Fibroblast of lung (primary cell): Measurements from ENCODE around the gene FOXK2. TPM values are rescaled to one million over a fixed set of nuclear protein-coding genes. Genes with fewer than 3 reads are reported as not detected.

Experiments
- DNase-seq, 2 donors: peaks; one replicate each; pipeline versions ENCODE4 v3.0.0 to v3.0.0-alpha.2; 2010; ENCODE audit warnings: low read depth in 2 of 2
- H2AFZ ChIP-seq: 2 replicates; pipeline ENCODE4 v1.5.1; 2012; ENCODE audit warnings: low read length, control low read depth, inconsistent platforms
- H3K27ac ChIP-seq: 2 replicates; pipeline ENCODE4 v1.5.1; 2011; ENCODE audit warnings: low read length, control low read depth; ENCODE audit not compliant: insufficient read depth
- H3K27me3 ChIP-seq: 2 replicates; pipeline ENCODE4 v1.5.1; 2011; ENCODE audit warnings: mild to moderate bottlenecking, low read length; ENCODE audit not compliant: control insufficient read depth, insufficient read depth
- H3K36me3 ChIP-seq: 2 replicates; pipeline ENCODE4 v1.5.1; 2011; ENCODE audit warnings: low read length; ENCODE audit not compliant: control insufficient read depth, insufficient read depth
- H3K4me1 ChIP-seq: 2 replicates; pipeline ENCODE4 v1.5.1; 2011; ENCODE audit warnings: low read length; ENCODE audit not compliant: control insufficient read depth, insufficient read depth; ENCODE audit errors: extremely low read depth
- H3K4me2 ChIP-seq: 2 replicates; pipeline ENCODE4 v1.5.1; 2011; ENCODE audit warnings: low read length, control low read depth; ENCODE audit not compliant: insufficient read depth; ENCODE audit errors: extremely low read depth
- H3K4me3 ChIP-seq, 4 experiments: fragments of 200-600 bp in 1 of 4; sonication (generic) in 1 of 4; replicated peaks in 1 of 4; 2 replicates each; pipeline ENCODE4 v1.5.1; 2011 to 2016; ENCODE audit warnings: low read length in 4 of 4, low read depth in 3 of 4, mild to moderate bottlenecking in 3 of 4, control low read depth in 2 of 4, inconsistent platforms in 1 of 4, mixed read lengths in 1 of 4; ENCODE audit not compliant: insufficient read depth in 1 of 4; ENCODE audit errors: control extremely low read depth in 1 of 4
- H3K79me2 ChIP-seq: 2 replicates; pipeline ENCODE4 v1.5.1; 2012; ENCODE audit warnings: mild to moderate bottlenecking, low read length, inconsistent platforms; ENCODE audit not compliant: control insufficient read depth, insufficient read depth
- H3K9ac ChIP-seq: 2 replicates; pipeline ENCODE4 v1.5.1; 2011; ENCODE audit warnings: mild to moderate bottlenecking, low read length, control low read depth; ENCODE audit not compliant: insufficient read depth
- H3K9me3 ChIP-seq: 2 replicates; pipeline ENCODE4 v1.5.1; 2012; ENCODE audit warnings: low read depth, low read length; ENCODE audit not compliant: control insufficient read depth, insufficient read depth
- H4K20me1 ChIP-seq: 2 replicates; pipeline ENCODE4 v1.5.1; 2011; ENCODE audit warnings: low read length; ENCODE audit not compliant: control insufficient read depth, insufficient read depth; ENCODE audit errors: extremely low read depth
- CTCF ChIP-seq, 2 donors: IDR thresholded peaks in 1 of 2; conservative IDR thresholded peaks in 1 of 2; 1 replicate in 1 of 2; 2 replicates in 1 of 2; pipeline ENCODE4 v1.5.1; 2011 to 2012; ENCODE audit warnings: low read length in 2 of 2, control low read depth in 1 of 2, inconsistent platforms in 1 of 2, low read depth in 1 of 2, mild to moderate bottlenecking in 1 of 2
- EZH2 ChIP-seq: IDR thresholded peaks from 2 replicates; pipeline ENCODE4 v1.5.1; 2012; ENCODE audit warnings: low read length, control low read depth, mild to moderate bottlenecking; ENCODE audit errors: missing control alignments
- polyA plus RNA-seq, 2 donors: library from polyadenylated mRNA; depleted of rRNA in 1 of 2; stranded (reverse) in 1 of 2; unstranded in 1 of 2; fragments of >200 nt; gene quantifications; 2 replicates each; pipeline ENCODE4 v1.2.1, GENCODE V29; 2011 to 2012; ENCODE audit warnings: missing spikeins in 1 of 2
- total RNA-seq: library from RNA; depleted of rRNA; stranded (reverse); fragments of >200 nt; gene quantifications from 2 replicates; pipeline ENCODE4 v1.2.1, GENCODE V29; 2014

FOXK2 gene
- total and polyA plus RNA-seq, 2 donors (not counting 1 experiment from before 2014, with no cell fraction given), result 23.5 to 33.2 TPM

- no peaks in the 10 kb centered on the region for H3K79me2 ChIP-seq
- no peak for DNase-seq
- H3K4me2 ChIP-seq, result no peak overlapping the region
- peaks cover 27% of the 10 kb centered on the region for H3K36me3 ChIP-seq
- no peak overlapping the region for H2AFZ ChIP-seq
- no peak overlapping the region for H3K27ac ChIP-seq
- H3K4me1 ChIP-seq, result no peaks in the 10 kb centered on the region
- no peaks in the 10 kb centered on the region for H3K9me3 ChIP-seq
- no peaks in the 10 kb centered on the region for H3K27me3 ChIP-seq
- no peak for TF ChIP-seq CTCF (conservative IDR thresholded peaks at IDR 0.05 in 1 of 2, IDR thresholded peaks at IDR 0.05 in 1 of 2; ENCODE audit: low read depth in 1 of 2, low read length in 2 of 2)
- no peak overlapping the region for H3K4me3 ChIP-seq
- H4K20me1 ChIP-seq, result no peaks in the 10 kb centered on the region
- no peak overlapping the region for H3K9ac ChIP-seq
Measured at GRCh38 chr17:82614095-82614631, 94.6 kb downstream of the FOXK2 start.

- DNase-seq, result no peak
- no peak overlapping the region for H3K4me2 ChIP-seq
- no peak overlapping the region for H2AFZ ChIP-seq
- H3K4me1 ChIP-seq, result no peaks in the 10 kb centered on the region
- peaks cover 27% of the 10 kb centered on the region for H3K36me3 ChIP-seq
- H3K9me3 ChIP-seq, result no peaks in the 10 kb centered on the region
- H3K27ac ChIP-seq, result no peak overlapping the region
- H3K4me3 ChIP-seq, result no peak overlapping the region
- no peaks in the 10 kb centered on the region for H4K20me1 ChIP-seq
- H3K79me2 ChIP-seq, result no peaks in the 10 kb centered on the region
- H3K27me3 ChIP-seq, result no peaks in the 10 kb centered on the region
- H3K9ac ChIP-seq, result no peak overlapping the region
- TF ChIP-seq EZH2 (no peak), CTCF (conservative IDR thresholded peaks at IDR 0.05 in 1 of 2, IDR thresholded peaks at IDR 0.05 in 1 of 2; ENCODE audit: low read depth in 1 of 2, low read length in 2 of 2) (no peak)
Measured at GRCh38 chr17:82615084-82616020, 95.8 kb downstream of the FOXK2 start.

- Histone ChIP-seq H3K9me3 (no peaks in the 10 kb centered on the region), H3K4me1 (no peaks in the 10 kb centered on the region), H2AFZ (no peak overlapping the region), H3K4me2 (no peak overlapping the region), H3K79me2 (no peaks in the 10 kb centered on the region), H3K27me3 (no peaks in the 10 kb centered on the region), H4K20me1 (no peaks in the 10 kb centered on the region), H3K36me3 (peaks cover 27% of the 10 kb centered on the region), H3K4me3 (no peak overlapping the region), H3K9ac (no peak overlapping the region), H3K27ac (no peak overlapping the region)
- no peak for DNase-seq
- TF ChIP-seq CTCF (conservative IDR thresholded peaks at IDR 0.05 in 1 of 2, IDR thresholded peaks at IDR 0.05 in 1 of 2; ENCODE audit: low read depth in 1 of 2, low read length in 2 of 2) (no peak), EZH2 (no peak)
Measured at GRCh38 chr17:82616021-82616711, 96.6 kb downstream of the FOXK2 start.
